H1 (cell line): ENCODE data around the gene MRFAP1. TPM values are rescaled to one million over a fixed set of nuclear protein-coding genes. Genes with fewer than 3 reads are reported as not detected.

Experiments used
- CTCF ChIA-PET: fragments of 300-600 bp; sonication (Branson Sonifier 250); formaldehyde crosslinking; loops from one replicate; lab custom pipeline; 2021; ENCODE audit not compliant: partially characterized antibody; lab: Charles Lee
- POLR2A ChIA-PET: fragments of 300-600 bp; sonication (Branson Sonifier 250); formaldehyde crosslinking; loops from one replicate; lab custom pipeline; 2021; ENCODE audit warnings: inconsistent platforms; ENCODE audit not compliant: partially characterized antibody; lab: Charles Lee
- DNase-seq, 2 experiments: peaks; one replicate each; pipeline versions ENCODE4 v3.0.0 to v3.0.0-alpha.2; 2010 to 2022; ENCODE audit warnings: low spot score in 2 of 2, low read depth in 1 of 2, mixed read lengths in 1 of 2
- FAIRE-seq: peaks from 2 replicates; lab custom pipeline; 2011; peaks lifted over from hg19 to GRCh38; lab: Jason Lieb, UNC
- H2AFZ ChIP-seq: 2 replicates; pipeline ENCODE4 v1.8.1; 2012; ENCODE audit warnings: low read length, inconsistent platforms
- H2AK5ac ChIP-seq: 2 replicates; pipeline ENCODE4 v1.6.1; 2013; ENCODE audit warnings: low read depth, low read length
- H2BK120ac ChIP-seq: replicated peaks from 2 replicates; pipeline ENCODE3; 2013; ENCODE audit warnings: low read depth, low read length, inconsistent platforms
- H2BK12ac ChIP-seq: 2 replicates; pipeline ENCODE4 v1.6.1; 2013; ENCODE audit warnings: low read depth, low read length
- H2BK15ac ChIP-seq: 2 replicates; pipeline ENCODE4 v1.6.1; 2013; ENCODE audit warnings: low read length
- H2BK20ac ChIP-seq: 2 replicates; pipeline ENCODE4 v1.6.1; 2013; ENCODE audit warnings: low read length
- H2BK5ac ChIP-seq: 2 replicates; pipeline ENCODE4 v1.6.1; 2013; ENCODE audit warnings: low read depth, low read length
- H3K14ac ChIP-seq: 2 replicates; pipeline ENCODE4 v1.6.1; 2013; ENCODE audit warnings: inconsistent platforms; ENCODE audit not compliant: insufficient read length
- H3K18ac ChIP-seq: 2 replicates; pipeline ENCODE4 v1.6.1; 2013; ENCODE audit warnings: low read length; ENCODE audit errors: extremely low read depth
- H3K23ac ChIP-seq: 2 replicates; pipeline ENCODE4 v1.6.1; 2013; ENCODE audit warnings: inconsistent platforms; ENCODE audit not compliant: insufficient read length
- H3K23me2 ChIP-seq: 2 replicates; pipeline ENCODE4 v1.6.1; 2013; ENCODE audit warnings: low read depth, low read length
- H3K27ac ChIP-seq: 2 replicates; pipeline ENCODE4 v1.6.1; 2011; ENCODE audit warnings: low read depth, low read length, inconsistent platforms
- H3K27me3 ChIP-seq, 4 experiments: replicated peaks in 1 of 4; 1 replicate in 1 of 4; 2 replicates in 3 of 4; pipeline versions ENCODE4 v1.6.1 to v1.8.1; 2011 to 2013; ENCODE audit warnings: low read length in 3 of 4, mild to moderate bottlenecking in 3 of 4, inconsistent platforms in 2 of 4, mixed read lengths in 2 of 4, moderate library complexity in 1 of 4; ENCODE audit not compliant: control insufficient read depth in 3 of 4, insufficient read depth in 3 of 4; ENCODE audit errors: extremely low read depth in 1 of 4
- H3K36me3 ChIP-seq, 4 experiments: 2 replicates each; pipeline versions ENCODE4 v1.6.1 to v1.8.1; 2011 to 2013; ENCODE audit warnings: mild to moderate bottlenecking in 4 of 4, low read length in 3 of 4, moderate library complexity in 2 of 4, control low read depth in 1 of 4, inconsistent platforms in 1 of 4; ENCODE audit not compliant: insufficient read depth in 4 of 4, control insufficient read depth in 2 of 4
- H3K4ac ChIP-seq: replicated peaks from 2 replicates; pipeline ENCODE3; 2013; ENCODE audit warnings: low read length, low read depth, mixed read lengths, inconsistent platforms; ENCODE audit not compliant: insufficient read length
- H3K4me1 ChIP-seq, 4 experiments: replicated peaks in 1 of 4; 1 replicate in 1 of 4; 2 replicates in 3 of 4; pipeline versions ENCODE4 v1.6.1 to v1.8.1; 2011 to 2013; ENCODE audit warnings: low read length in 3 of 4, inconsistent platforms in 2 of 4, mixed read lengths in 1 of 4; ENCODE audit not compliant: insufficient read depth in 4 of 4, control insufficient read depth in 3 of 4
- H3K4me2 ChIP-seq, 2 experiments: 2 replicates each; pipeline versions ENCODE4 v1.6.1 to v1.8.1; 2011 to 2013; ENCODE audit warnings: low read depth in 2 of 2, low read length in 2 of 2, control low read depth in 1 of 2, inconsistent platforms in 1 of 2, mild to moderate bottlenecking in 1 of 2; ENCODE audit not compliant: insufficient read depth in 1 of 2
- H3K4me3 ChIP-seq, 4 experiments: fragments of 200-600, 300-600 bp in 1 of 4; sonication (generic), shearing (Covaris generic), sonication (Bioruptor Twin) in 1 of 4; 2 replicates each; pipeline versions ENCODE4 v1.5.1 to v1.8.1; 2011 to 2016; ENCODE audit warnings: low read length in 4 of 4, low read depth in 3 of 4, control low read depth in 2 of 4, inconsistent platforms in 2 of 4, mild to moderate bottlenecking in 2 of 4, mixed read lengths in 1 of 4, moderate library complexity in 1 of 4; ENCODE audit not compliant: insufficient read depth in 2 of 4; ENCODE audit errors: extremely low read depth in 1 of 4
- H3K56ac ChIP-seq: replicated peaks from 2 replicates; pipeline ENCODE3; 2013; ENCODE audit warnings: low read depth, mild to moderate bottlenecking, mixed read lengths, low read length, inconsistent platforms; ENCODE audit not compliant: insufficient read length
- H3K79me1 ChIP-seq: 2 replicates; pipeline ENCODE4 v1.6.1; 2013; ENCODE audit warnings: low read depth, low read length, control low read depth
- H3K79me2 ChIP-seq, 2 experiments: 2 replicates each; pipeline versions ENCODE4 v1.6.1 to v1.8.1; 2012 to 2013; ENCODE audit warnings: low read length in 2 of 2, mild to moderate bottlenecking in 2 of 2, inconsistent platforms in 1 of 2; ENCODE audit not compliant: insufficient read depth in 2 of 2, control insufficient read depth in 1 of 2
- H3K9ac ChIP-seq, 4 experiments: replicated peaks in 1 of 4; 1 replicate in 1 of 4; 2 replicates in 3 of 4; pipeline versions ENCODE4 v1.6.1 to v1.8.1; 2011 to 2013; ENCODE audit warnings: low read depth in 3 of 4, low read length in 3 of 4, control low read depth in 2 of 4, mild to moderate bottlenecking in 2 of 4, moderate library complexity in 2 of 4, inconsistent platforms in 1 of 4; ENCODE audit errors: extremely low read depth in 1 of 4
- H3K9me3 ChIP-seq, 2 experiments: 2 replicates each; pipeline versions ENCODE4 v1.6.1 to v1.8.1; 2012 to 2013; ENCODE audit warnings: mild to moderate bottlenecking in 2 of 2, moderate library complexity in 2 of 2, control low read depth in 1 of 2, inconsistent platforms in 1 of 2, low read depth in 1 of 2, low read length in 1 of 2, mixed read lengths in 1 of 2; ENCODE audit not compliant: insufficient read depth in 2 of 2
- H4K20me1 ChIP-seq, 2 experiments: replicated peaks in 1 of 2; 2 replicates each; pipeline versions ENCODE3 to v1.8.1; 2011 to 2013; ENCODE audit warnings: inconsistent platforms in 2 of 2, low read length in 2 of 2, mild to moderate bottlenecking in 1 of 2; ENCODE audit not compliant: insufficient read depth in 2 of 2, control insufficient read depth in 1 of 2
- H4K5ac ChIP-seq: 2 replicates; pipeline ENCODE4 v1.6.1; 2013; ENCODE audit warnings: low read length, low read depth, mixed read lengths, inconsistent platforms; ENCODE audit not compliant: insufficient read length
- H4K8ac ChIP-seq: 2 replicates; pipeline ENCODE4 v1.8.0; 2013; ENCODE audit warnings: mild to moderate bottlenecking, moderate library complexity, low read length, inconsistent platforms; ENCODE audit not compliant: insufficient read depth; ENCODE audit errors: extremely low read depth
- H4K91ac ChIP-seq: replicated peaks from 2 replicates; pipeline ENCODE3; 2013; ENCODE audit warnings: low read length, mixed read lengths, inconsistent platforms; ENCODE audit not compliant: insufficient read length
- CHD2 ChIP-seq: IDR thresholded peaks from 2 replicates; pipeline ENCODE4 v1.6.1; 2012; ENCODE audit warnings: low read length, improper control_type of control experiment
- KDM4A ChIP-seq: IDR thresholded peaks from one replicate; pipeline ENCODE4 v1.7.1; 2012; ENCODE audit warnings: low read depth, mild to moderate bottlenecking, moderate library complexity, low read length, inconsistent platforms; ENCODE audit not compliant: severe bottlenecking
- WGBS, 2 experiments: shearing (Covaris generic) in 1 of 2; methylation state at CpG; one replicate each; pipeline versions ENCODE4 v1.1.6 to v1.1.7; 2013 to 2015; ENCODE audit warnings: low lambda C conversion rate in 2 of 2, mixed read lengths in 2 of 2, inconsistent platforms in 1 of 2, low coverage in 1 of 2, missing lambda C conversion rate in 1 of 2; ENCODE audit not compliant: insufficient replicate concordance in 2 of 2, insufficient coverage in 1 of 2, insufficient read length in 1 of 2; ENCODE audit errors: extremely low coverage in 1 of 2, missing lambda C conversion rate in 1 of 2; 5-methylcytosine and 5-hydroxymethylcytosine counted together
- polyA plus RNA-seq, 7 experiments: library from polyadenylated mRNA; depleted of rRNA in 3 of 7; stranded (reverse) in 5 of 7; unstranded in 2 of 7; fragments of >200 nt in 5 of 7; fragments of 200-250 nt in 2 of 7; gene quantifications; 1 replicate in 5 of 7; 2 replicates in 1 of 7; 4 replicates in 1 of 7; pipeline versions ENCODE4 v1.2.1 to v1.2.3, GENCODE V29; 2011 to 2013; ENCODE audit warnings: missing spikeins in 2 of 7, mixed read lengths in 2 of 7
- total RNA-seq: library from RNA; stranded (reverse); fragmentation: NEBNext Ultra II Directional; extraction: Animal tissue kit (Norgen Biotek cat#: 25700); gene quantifications from 2 replicates; pipeline ENCODE4 v1.2.1, GENCODE V29; 2021

Gene MRFAP1
- total and polyA plus RNA-seq, 2 of the 8 experiments (the other 6 are each of a cell fraction or from before 2014, with no cell fraction given): 108 to 307 TPM

DNA sequence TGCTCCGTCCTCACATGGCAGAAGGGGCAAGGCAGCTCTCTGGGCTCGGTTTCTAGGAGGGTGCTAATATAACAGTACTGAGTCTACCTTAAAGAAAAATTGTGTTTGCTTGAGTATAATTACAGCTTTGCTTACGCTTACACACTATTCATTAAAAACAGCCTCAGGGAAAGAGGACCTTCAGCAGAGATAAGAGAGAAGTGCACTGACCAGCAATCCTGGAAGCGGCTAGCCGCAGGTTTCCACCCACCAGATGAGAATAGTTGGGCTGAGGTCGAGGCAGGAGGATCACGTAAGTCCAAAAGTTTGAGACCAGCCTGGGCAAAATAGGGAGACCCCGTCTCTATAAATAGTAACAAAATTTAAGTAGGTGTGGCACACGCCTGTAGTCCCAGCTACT, 15.2 kb upstream of the MRFAP1 start:
- H3K27ac ChIP-seq: no peak overlapping the region
- no peak for FAIRE-seq
- no peak overlapping the region for H3K4me3 ChIP-seq
- no peak overlapping the region for H3K9ac ChIP-seq
- ChIA-PET CTCF (interaction anchor here (1.0 kb wide), 1 partner anchor 16 kb away, joined by 3 read pairs; no protein-coding TSS in a partner anchor), POLR2A (interaction anchor here (0.8 kb wide), 1 partner anchor 9 kb away, joined by 3 read pairs; no protein-coding TSS in a partner anchor)
- H2BK15ac ChIP-seq: no peak overlapping the region
- no peak overlapping the region for H3K23ac ChIP-seq
- no peaks in the 10 kb centered on the region for H3K27me3 ChIP-seq
- no peak overlapping the region for H4K91ac ChIP-seq
- no peak overlapping the region for H2BK12ac ChIP-seq
- H4K8ac ChIP-seq: no peak overlapping the region
- no peak overlapping the region for H3K4me2 ChIP-seq
- H4K5ac ChIP-seq: no peak overlapping the region
- H3K79me2 ChIP-seq: no peaks in the 10 kb centered on the region
- no peak overlapping the region for H2BK20ac ChIP-seq
- no peak overlapping the region for H2BK120ac ChIP-seq
- no peak overlapping the region for H3K56ac ChIP-seq
- H3K4me1 ChIP-seq: no peaks in the 10 kb centered on the region
- no peak for TF ChIP-seq CHD2
- no peak for TF ChIP-seq KDM4A
- no peaks in the 10 kb centered on the region for H3K9me3 ChIP-seq
- no peak for DNase-seq
- 90% methylated on average over 8 of the region's 9 CpGs; no CpG with 5 or more reads in 1 of the 2 experiments for WGBS, 2 experiments
- H2BK5ac ChIP-seq: no peak overlapping the region
- no peak overlapping the region for H3K18ac ChIP-seq
- H2AFZ ChIP-seq: no peak overlapping the region
- H3K23me2 ChIP-seq: no peaks in the 10 kb centered on the region
- H2AK5ac ChIP-seq: no peak overlapping the region
- H3K4ac ChIP-seq: no peak overlapping the region
- H4K20me1 ChIP-seq: peaks cover 0 to 4% of the 10 kb centered on the region in 2 experiments
- no peaks in the 10 kb centered on the region for H3K36me3 ChIP-seq
- H3K14ac ChIP-seq: no peak overlapping the region
- no peaks in the 10 kb centered on the region for H3K79me1 ChIP-seq
